ENCODE measurements around the gene IL11.
"Not testable (repeated sequence)": the region's sequence is repeated elsewhere in the genome, so short reads cannot be mapped to it uniquely, and the experiment has no call there.

IL11 gene

DNA sequence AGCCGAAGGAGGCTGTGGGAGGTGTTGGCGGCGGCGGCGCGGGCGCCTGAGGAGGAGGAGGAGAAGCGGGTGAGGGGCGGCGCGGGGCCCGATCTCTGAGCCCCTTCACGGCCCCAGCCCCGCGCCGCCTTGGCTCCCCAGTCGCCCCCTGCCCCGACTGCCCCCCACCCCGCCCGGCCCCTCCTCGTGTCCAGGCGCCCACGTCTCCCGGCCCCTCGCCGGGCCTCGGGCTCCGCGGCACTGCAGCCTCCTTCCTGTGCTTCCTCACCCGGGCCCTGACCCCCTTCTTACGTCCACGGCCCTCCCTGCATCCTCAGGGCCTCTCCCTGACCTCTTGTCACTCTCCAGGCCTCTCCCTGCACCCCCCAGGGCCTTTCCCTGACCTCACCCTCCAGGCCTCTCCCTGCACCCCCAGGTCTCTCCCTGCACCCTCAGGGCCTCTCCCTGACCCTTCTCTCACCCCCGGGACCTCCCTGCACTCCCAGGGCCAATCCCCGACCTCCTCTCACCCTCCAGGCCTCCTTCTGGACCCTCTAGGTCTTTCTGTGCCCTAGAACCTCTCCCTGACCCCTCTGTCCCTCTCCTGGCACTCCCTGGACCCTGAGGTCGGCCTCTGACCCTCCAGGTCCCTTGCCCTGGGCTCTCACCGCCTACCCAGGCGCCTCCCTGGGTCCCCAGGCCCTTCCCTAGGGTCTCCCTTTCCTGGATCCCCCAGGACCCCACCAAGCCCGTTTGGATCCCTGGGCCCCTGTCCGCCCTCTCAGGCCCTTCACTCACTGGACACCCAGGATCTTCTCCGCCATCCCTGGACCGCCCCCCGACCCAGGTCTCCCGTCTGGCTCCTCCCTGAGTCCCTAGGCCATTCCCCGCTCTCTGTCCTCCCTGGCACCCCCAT, 30.1 kb downstream of the IL11 start:
- TF ChIP-seq CTCF (IDR thresholded peaks at IDR 0.05; ENCODE audit: unreplicated experiment in 3 of 3): no peak
- Mint-ChIP-seq H3K36me3 (ENCODE audit: low read depth) (peaks cover 12% of the 10 kb centered on the region), H3K27ac (peak overlapping the region; percentile 80 to 98 (median 90)), H3K4me3 (peak overlapping the region; percentile 95 to 98 (median 96)), H3K4me1 (peaks cover 17% of the 10 kb centered on the region), H3K27me3 (ENCODE audit: low read depth) (peaks cover 4% of the 10 kb centered on the region), H3K9me3 (no peaks in the 10 kb centered on the region)

GRCh38 chr19:55339105-55339888, 31.0 kb downstream of the IL11 start, which contains the start of gene KMT5C:
Gene KMT5C, plus strand, starts transcription at chr19:55339876. Its CDS starts 2,061 bp downstream, at chr19:55341937.
- Mint-ChIP-seq H3K27me3 (ENCODE audit: low read depth) (peaks cover 4% of the 10 kb centered on the region), H3K27ac (peak within 1 kb of the TSS; percentile 80 to 98 (median 95)), H3K9me3 (no peaks in the 10 kb centered on the region), H3K4me1 (peaks cover 12% of the 10 kb centered on the region), H3K4me3 (peak within 1 kb of the TSS; percentile 95 to 98 (median 96)), H3K36me3 (ENCODE audit: low read depth) (peaks cover 12% of the 10 kb centered on the region)
- TF ChIP-seq CTCF (IDR thresholded peaks at IDR 0.05; ENCODE audit: unreplicated experiment in 3 of 3): peak; percentile 27 to 37 (median 36)

- no peaks in the 10 kb centered on the region for H3K9me3 Mint-ChIP-seq
- H3K4me3 Mint-ChIP-seq: no peak overlapping the region
- TF ChIP-seq CTCF (IDR thresholded peaks at IDR 0.05; ENCODE audit: unreplicated experiment in 3 of 3): no peak
- no peak overlapping the region for H3K27ac Mint-ChIP-seq
- peaks cover 7% of the 10 kb centered on the region for H3K27me3 Mint-ChIP-seq (ENCODE audit: low read depth)
- no peaks in the 10 kb centered on the region for H3K36me3 Mint-ChIP-seq (ENCODE audit: low read depth)
- peaks cover 6% of the 10 kb centered on the region for H3K4me1 Mint-ChIP-seq
These were observed 34.2 kb downstream of the IL11 start for GRCh38 chr19:55336101-55336500.

- Mint-ChIP-seq H3K36me3 (ENCODE audit: low read depth) (no peaks in the 10 kb centered on the region), H3K27ac (peak overlapping the region; percentile 60 to 86 (median 60)), H3K4me1 (peaks cover 6% of the 10 kb centered on the region)
These were observed 36.4 kb downstream of the IL11 start for GRCh38 chr19:55333870-55334269.

GRCh38 chr19:55329791-55330190, 40.5 kb downstream of the IL11 start:
- H3K27ac Mint-ChIP-seq; H3K36me3 Mint-ChIP-seq (ENCODE audit: low read depth); H3K4me3 Mint-ChIP-seq; H3K9me3 Mint-ChIP-seq; H3K4me1 Mint-ChIP-seq: not testable (repeated sequence)
- peaks cover 12% of the 10 kb centered on the region for H3K27me3 Mint-ChIP-seq (ENCODE audit: low read depth)

More at GRCh38 chr19:55333870-55334269, 36.4 kb downstream of the IL11 start:
- H3K27me3 Mint-ChIP-seq (ENCODE audit: low read depth): peaks cover 7% of the 10 kb centered on the region
- TF ChIP-seq CTCF (IDR thresholded peaks at IDR 0.05; ENCODE audit: unreplicated experiment in 3 of 3): no peak
- no peak overlapping the region for H3K4me3 Mint-ChIP-seq
- no peaks in the 10 kb centered on the region for H3K9me3 Mint-ChIP-seq

GRCh38 chr19:55328774-55329318, 41.4 kb downstream of the IL11 start:
- not testable (repeated sequence) for H3K9me3 Mint-ChIP-seq; H3K4me3 Mint-ChIP-seq; H3K27ac Mint-ChIP-seq; H3K36me3 Mint-ChIP-seq (ENCODE audit: low read depth); H3K4me1 Mint-ChIP-seq
- H3K27me3 Mint-ChIP-seq (ENCODE audit: low read depth): peaks cover 12% of the 10 kb centered on the region

Measured in nephron (organoid).